Renal pelvis (tissue), 4 donors: ENCODE results near the gene RBM47. TPM values are rescaled to one million over a fixed set of nuclear protein-coding genes. Genes with fewer than 3 reads are reported as not detected.
"Not testable (repeated sequence)": the region's sequence is repeated elsewhere in the genome, so short reads cannot be mapped to it uniquely, and the experiment has no call there.

Experiments
- DNase-seq: peaks from one replicate; pipeline ENCODE4 v3.0.0-alpha.2; 2013
- polyA plus RNA-seq, 3 donors: library from polyadenylated mRNA; unstranded; fragments of 120-200 nt; gene quantifications; one replicate each; pipeline ENCODE4 v1.2.1, GENCODE V29; 2013; ENCODE audit not compliant: insufficient read length in 3 of 3

RBM47 gene
- polyA plus RNA-seq, 3 donors = 76.1 to 93.9 (median 91.3) TPM

DNA sequence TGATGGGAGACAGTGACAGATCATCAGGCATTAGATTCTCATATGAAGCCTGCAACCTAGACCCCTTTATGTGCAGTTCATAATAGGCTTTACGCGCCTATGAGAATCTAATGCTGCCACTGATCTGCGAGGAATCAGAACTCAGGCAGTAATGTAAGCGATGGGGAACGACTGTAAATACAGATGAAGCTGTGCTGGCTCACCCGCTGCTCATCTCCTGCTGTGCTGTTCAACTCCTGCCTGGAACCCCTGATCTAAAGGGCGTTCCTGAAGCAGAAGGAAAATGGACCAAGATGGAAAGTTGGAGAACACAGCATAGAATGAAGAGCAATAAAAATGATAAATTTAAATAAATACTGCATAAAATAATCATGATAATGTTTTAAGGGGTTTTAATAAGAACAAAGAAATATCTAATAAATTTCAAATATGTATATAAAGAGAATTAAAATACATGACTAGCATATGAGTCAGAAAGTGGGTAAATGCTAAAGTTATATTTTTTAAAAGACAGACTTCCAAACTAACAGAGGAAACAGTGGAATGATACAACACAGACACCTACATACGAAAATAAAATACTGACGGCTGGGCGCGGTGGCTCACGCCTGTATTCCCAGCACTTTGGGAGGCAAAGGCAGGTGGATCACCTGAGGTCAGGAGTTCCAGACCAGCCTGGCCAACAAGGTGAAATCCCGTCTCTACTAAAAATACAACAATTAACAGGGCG, 59.2 kb downstream of the RBM47 start:
- DNase-seq = no peak

DNA sequence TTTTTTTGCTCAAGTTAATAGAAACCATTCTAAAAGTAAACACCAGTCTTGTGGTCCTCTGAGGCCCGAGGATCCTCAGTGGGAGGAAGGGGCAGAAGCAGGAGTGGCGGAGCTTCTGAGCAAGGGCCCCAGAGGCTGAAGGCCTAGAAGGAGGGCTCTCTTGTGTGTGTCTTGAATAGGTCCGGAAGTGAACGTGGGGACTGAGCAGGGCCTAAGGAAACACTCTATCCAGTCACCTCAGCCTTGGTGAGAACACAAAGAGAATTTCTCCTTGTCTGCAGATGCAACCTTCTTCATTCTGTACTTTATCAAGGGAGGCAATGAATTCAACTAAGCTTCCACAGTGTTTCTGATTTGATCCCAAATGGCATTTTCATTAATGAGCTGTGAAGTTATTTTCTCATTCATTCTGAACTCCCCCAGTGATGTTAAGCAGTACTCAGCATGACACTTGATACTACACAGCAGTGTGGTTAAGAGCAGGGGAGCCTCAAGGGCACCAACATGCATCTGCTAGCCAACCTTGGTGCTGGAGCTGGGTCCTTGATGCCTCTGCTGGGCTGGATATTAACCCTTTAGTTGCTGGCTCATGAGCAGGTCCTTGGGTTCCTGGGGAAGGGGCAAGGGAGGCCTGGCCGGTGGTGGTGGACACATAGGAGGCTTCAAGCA, 64.7 kb downstream of the RBM47 start:
- peak; percentile 50 for DNase-seq

DNA sequence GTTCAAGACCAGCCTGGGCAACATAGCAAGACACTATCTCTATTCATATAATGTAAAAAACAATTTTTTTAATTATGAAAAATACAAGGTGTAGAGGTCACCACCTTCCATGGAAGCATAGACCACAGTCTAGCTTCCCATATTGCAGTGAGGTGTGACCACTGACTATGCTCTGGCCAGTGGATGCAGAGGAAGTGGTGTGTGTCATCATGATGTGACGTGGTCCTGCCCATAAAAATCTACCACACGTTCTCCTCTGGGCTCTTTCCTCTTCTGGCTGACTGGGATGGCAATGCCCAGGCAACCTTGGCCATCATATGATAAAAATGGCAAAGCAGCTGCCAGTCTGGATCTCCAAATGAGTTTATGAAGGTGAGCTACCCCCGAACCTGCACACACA, 65.7 kb downstream of the RBM47 start:
- no peak for DNase-seq

DNA sequence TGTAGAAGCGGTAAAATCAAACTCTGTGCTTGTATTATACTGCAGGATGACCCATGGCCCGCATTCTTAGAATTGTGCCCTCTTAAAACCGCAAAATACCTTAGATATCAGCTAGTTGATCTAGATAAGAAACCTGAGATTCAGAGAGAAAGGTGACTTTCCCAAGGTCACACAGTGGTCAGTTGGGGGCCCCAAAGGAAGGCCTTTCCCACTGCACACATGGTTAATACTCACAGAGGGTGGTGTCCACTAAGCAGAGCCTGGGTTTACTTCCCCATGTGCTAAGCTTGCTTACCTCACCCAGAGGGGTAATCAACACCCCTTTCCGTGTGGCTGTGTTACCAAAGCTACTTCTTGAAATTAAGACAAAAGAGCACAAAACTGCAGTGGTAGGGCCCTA, 66.3 kb downstream of the RBM47 start:
- DNase-seq = no peak

DNA sequence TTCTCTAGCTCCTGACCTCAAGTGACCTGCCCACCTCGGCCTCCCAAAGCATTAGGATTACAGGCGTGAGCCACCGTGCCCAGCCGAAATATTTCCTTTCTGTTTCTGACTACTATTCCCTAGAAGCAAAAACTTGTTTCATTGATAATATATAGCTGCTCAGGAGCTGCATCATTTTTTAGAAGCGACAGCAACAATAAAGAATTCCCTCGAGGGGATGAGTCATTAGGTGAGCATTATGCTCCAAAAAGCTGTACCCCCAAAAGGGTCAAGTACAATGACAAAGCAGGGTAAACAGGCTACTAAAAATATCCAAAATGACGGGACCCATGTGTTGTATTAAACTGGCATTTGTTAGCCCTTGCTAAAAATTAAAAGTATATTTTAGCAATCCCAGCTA, 67.0 kb downstream of the RBM47 start:
- no peak for DNase-seq

DNA sequence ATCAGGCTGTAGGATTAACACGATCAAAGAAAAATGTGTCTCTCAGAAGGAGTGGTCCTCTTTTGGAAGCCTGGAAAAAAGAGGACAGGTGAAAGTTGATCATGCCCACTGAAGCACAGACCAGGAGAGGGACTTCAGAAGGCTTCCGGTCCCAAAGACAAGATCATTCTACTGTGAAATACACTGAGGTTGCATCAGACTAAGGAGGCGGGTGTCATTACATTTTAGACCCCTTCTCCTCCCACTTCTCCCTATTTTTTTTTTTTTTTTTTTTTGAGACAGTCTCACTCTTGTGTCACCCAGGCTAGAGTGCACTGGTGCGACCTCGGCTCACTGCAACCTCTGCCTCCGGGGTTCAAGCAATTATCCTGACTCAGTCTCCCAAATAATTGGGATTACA, 67.5 kb downstream of the RBM47 start:
- no peak for DNase-seq

- DNase-seq = not testable (repeated sequence)
Observed at GRCh38 chr4:40561543-40562177, 68.0 kb downstream of the RBM47 start.

- no peak for DNase-seq
Observed at GRCh38 chr4:40559585-40560465, 69.8 kb downstream of the RBM47 start.

GRCh38 chr4:40557736-40558135, 71.9 kb downstream of the RBM47 start:
- no peak for DNase-seq

GRCh38 chr4:40555176-40555900, 74.3 kb downstream of the RBM47 start:
- no peak for DNase-seq

GRCh38 chr4:40554641-40555040, 75.0 kb downstream of the RBM47 start:
- not testable (repeated sequence) for DNase-seq

- DNase-seq = no peak
Observed at GRCh38 chr4:40553995-40554394, 75.7 kb downstream of the RBM47 start.

DNA sequence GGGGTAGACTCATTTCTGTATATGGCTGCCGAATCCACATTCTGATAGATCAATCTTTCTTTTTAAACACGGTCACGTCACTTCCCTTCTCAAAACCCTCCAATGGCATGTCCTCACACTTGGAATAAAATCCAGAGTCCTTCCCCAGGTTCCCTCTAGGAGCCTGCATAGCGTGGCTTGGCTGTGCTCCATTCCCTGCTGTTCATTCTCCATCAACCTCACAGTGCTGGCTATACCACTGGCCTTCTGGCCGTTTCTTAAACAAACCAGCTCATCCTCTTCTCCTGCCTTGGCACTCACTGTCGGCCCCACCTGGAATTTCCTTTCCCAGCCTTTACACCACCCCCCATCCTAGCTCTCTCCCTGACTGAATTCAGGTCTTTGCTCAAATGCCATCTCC, 77.1 kb downstream of the RBM47 start:
- no peak for DNase-seq

- DNase-seq = not testable (repeated sequence)
Observed at GRCh38 chr4:40551568-40552136, 78.0 kb downstream of the RBM47 start.

GRCh38 chr4:40550948-40551462, 78.7 kb downstream of the RBM47 start:
- DNase-seq = no peak

GRCh38 chr4:40550196-40550595, 79.5 kb downstream of the RBM47 start:
- DNase-seq = no peak

DNA sequence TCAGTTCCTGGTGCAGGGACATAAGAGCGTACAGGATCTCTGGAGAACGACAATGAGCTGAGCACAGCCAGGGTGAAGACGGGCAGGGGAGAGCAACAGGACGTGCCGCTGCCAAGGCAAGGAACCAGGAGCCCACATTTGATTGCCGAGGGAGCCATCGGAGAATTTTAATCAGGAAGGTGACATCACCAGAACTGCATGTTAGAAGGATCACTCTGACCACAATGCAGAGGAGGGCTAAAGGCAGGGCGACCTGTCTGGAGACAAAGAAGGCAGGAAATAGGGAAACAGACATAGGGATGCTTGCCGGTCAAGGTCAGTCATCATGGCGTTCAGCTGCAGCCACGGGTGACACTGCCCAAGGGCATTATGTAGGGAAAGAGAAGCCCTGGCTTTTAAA, 81.4 kb downstream of the RBM47 start:
- DNase-seq = no peak

GRCh38 chr4:40547789-40548132, 81.9 kb downstream of the RBM47 start:
- no peak for DNase-seq

DNA sequence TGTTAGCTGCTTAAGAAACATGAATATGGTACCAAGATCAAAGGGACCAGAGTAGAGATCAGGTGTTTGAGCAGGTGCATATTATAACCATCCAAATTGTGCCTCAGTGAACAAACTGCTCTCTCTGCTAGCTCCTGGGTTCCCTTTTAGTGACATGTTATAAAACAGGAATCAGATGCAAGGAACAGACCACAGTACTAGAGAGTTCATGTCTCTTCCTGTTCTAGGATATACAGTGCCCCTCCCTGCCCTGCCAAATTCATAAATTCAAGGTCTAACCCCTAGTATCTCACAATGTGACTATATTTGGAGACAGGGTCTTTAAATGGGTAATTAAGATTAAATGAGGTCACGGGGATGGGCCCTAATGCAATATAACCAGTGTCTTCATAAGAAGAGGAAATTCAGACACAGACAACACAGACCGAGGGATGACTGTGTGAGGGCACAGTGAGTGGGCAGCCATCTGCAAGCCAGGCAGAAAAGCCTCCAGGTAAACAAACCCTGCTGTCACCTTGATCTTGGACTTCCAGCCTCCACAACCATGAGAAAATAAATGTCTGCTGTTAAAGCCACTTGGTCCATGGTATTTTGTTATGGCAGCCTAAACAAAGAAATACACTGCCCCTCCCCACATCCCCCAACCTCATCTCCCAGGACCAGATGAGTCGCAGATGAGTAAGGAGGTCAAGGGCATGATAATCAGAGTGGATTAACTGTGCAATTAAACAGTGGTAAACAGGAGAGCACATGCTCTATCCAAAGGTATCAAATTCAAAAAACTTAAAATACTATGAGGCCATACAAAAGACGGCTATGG, 82.5 kb downstream of the RBM47 start:
- DNase-seq = no peak

DNA sequence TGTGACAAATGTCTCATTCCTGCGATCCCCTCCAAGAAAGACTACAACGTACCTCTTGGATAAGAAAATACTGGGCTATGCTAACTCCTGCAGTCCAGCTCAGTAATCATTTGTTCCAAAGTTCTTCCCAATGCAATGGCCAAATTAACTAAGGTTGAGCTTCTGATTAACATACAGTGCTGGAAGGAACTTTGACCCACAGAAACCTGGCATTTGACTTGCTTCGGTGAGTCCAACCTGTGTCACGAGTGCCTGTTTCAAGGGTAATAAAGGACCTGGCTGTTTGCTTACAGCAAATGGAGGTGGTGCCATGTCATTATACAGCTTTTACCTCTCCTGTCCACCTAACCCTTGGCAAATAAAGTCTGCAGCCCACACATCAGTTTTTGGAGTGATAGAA, 83.2 kb downstream of the RBM47 start:
- DNase-seq = peak; percentile 49
